ENCODE measurements around the gene LRRC56. TPM values are rescaled to one million over a fixed set of nuclear protein-coding genes. Genes with fewer than 3 reads are reported as not detected.

LRRC56 gene
- total and polyA plus RNA-seq, 2 of the 13 experiments (the other 11 are each of a cell fraction or from before 2014, with no cell fraction given) = 0.11 to 0.29 TPM

DNA sequence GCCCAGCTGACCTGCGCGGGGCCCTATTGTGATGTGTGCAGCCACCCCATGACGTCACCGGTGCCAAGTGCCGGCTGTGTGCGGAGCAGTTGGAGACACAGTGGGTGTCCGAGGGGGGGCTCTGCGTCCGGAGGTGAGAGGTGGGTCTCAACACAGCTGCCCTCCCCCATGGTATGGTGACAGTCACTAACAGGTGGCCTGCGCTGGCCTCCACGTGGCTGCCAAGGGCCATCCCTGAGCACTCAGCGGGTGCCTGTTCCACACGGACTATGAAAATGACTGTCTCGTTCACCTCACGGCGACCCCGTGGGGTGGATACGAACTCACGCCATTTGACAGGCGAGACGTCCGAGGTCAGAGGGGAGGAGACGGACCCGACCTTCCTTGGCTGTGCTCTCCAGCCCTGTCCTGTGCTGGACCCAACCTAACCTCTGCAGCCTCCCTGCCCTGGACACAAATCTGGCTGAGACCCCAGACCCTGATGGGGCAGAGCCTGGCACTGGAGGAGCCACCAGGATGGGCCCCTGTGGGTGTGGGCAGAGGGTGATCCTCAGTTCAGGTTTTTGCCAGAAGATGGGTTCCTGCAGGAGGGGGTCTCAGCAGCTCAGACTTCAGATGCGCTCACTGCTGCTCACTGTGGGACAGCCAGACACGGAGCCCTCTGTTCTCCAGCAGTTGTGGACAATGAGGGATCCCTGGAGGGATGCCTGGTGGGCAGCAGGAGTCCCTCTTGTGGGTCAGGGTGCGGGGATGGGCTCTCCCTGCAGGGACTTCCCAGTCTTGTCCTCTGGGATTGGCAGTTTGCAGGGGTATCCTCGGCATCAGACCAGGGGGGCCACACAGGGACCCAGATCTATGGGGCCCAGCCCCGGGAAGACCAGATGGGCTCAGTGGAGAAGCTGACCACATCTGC is 8.3 kb upstream of the LRRC56 start:
- FAIRE-seq (no peak), DNase-seq (ENCODE audit: low spot score) (no peak), ATAC-seq (peak; percentile 17)
- Histone ChIP-seq H3K27ac (ENCODE audit: extremely low read length, insufficient read depth, low read length) (no peak overlapping the region), H3K9ac (ENCODE audit: insufficient read depth, low read depth, low read length) (no peak overlapping the region), H3K4me3 (replicated peaks in 1 of 3; ENCODE audit: insufficient read depth in 1 of 3, low read depth in 2 of 3, low read length in 3 of 3) (no peak overlapping the region), H3K4me2 (ENCODE audit: low read depth, low read length) (no peak overlapping the region), H2AFZ (ENCODE audit: low read length) (no peak overlapping the region), H3K79me2 (ENCODE audit: insufficient read depth, low read length) (no peaks in the 10 kb centered on the region), H3K4me1 (ENCODE audit: insufficient read depth, low read length) (peaks cover 16% of the 10 kb centered on the region), H3K27me3 (ENCODE audit: control insufficient read depth in 1 of 2, insufficient read depth in 2 of 2, low read length in 2 of 2) (0 out of 5 replicates have a peak, but pooled peaks cover 0 to 1% of the 10 kb centered on the region in 2 experiments), H3K9me3 (ENCODE audit: low read length) (no peaks in the 10 kb centered on the region), H4K20me1 (ENCODE audit: insufficient read depth, low read length) (no peaks in the 10 kb centered on the region; the same call in 1 of the 2 replicates), H3K36me3 (replicated peaks in 1 of 2; ENCODE audit: control insufficient read depth in 1 of 2, insufficient read depth in 2 of 2, low read length in 2 of 2) (peaks cover 10 to 19% of the 10 kb centered on the region in 2 experiments; a peak in 4 of 5 replicates)
- intact Hi-C loops (cut with micrococcal nuclease; ENCODE audit: unreplicated experiment) (no loop called here), in situ Hi-C loops (cut with HindIII; ENCODE audit: extremely low pct_ligation_motif_present, low pct_unique_long_range_greater_than_20kb) (no loop called here)
- WGBS (ENCODE audit: low lambda C conversion rate) = 64% methylated on average over 5 of the region's 29 CpGs
- BruUV-seq (replicated peaks) = no TSS peak
- ChIA-PET POLR2A (no interaction called here), CTCF (ENCODE audit: low intra/inter-chr PET ratio, low total read pairs) (no interaction called here)
- peak; percentile 85 for TF ChIP-seq ATF7 (IDR thresholded peaks at IDR 0.05)
- TF ChIP-seq ATF7 (CRISPR knock-in tag; IDR thresholded peaks at IDR 0.05) = no peak
- no peak for TF ChIP-seq SIX4 (CRISPR knock-in tag; IDR thresholded peaks at IDR 0.05)
- no peak for TF ChIP-seq MYNN (CRISPR knock-in tag; IDR thresholded peaks at IDR 0.05; ENCODE audit: low read depth)
- TF ChIP-seq, protein P1, sequence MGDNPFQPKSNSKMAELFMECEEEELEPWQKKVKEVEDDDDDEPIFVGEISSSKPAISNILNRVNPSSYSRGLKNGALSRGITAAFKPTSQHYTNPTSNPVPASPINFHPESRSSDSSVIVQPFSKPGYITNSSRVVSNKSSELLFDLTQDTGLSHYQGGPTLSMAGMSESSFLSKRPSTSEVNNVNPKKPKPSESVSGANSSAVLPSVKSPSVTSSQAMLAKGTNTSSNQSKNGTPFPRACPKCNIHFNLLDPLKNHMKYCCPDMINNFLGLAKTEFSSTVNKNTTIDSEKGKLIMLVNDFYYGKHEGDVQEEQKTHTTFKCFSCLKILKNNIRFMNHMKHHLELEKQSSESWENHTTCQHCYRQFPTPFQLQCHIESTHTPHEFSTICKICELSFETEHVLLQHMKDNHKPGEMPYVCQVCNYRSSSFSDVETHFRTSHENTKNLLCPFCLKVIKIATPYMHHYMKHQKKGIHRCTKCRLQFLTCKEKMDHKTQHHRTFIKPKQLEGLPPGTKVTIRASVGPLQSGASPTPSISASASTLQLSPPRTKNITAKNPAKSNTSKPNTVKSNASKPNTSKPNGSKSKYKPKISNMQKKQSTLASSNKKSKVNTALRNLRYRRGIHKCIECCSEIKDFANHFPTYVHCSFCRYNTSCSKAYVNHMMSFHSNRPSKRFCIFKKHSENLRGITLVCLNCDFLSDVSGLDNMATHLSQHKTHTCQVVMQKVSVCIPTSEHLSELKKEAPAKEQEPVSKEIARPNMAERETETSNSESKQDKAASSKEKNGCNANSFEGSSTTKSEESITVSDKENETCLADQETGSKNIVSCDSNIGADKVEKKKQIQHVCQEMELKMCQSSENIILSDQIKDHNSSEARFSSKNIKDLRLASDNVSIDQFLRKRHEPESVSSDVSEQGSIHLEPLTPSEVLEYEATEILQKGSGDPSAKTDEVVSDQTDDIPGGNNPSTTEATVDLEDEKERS (CRISPR knock-in tag; IDR thresholded peaks at IDR 0.05) = no peak
- TF ChIP-seq FOSL2 (CRISPR knock-in tag; IDR thresholded peaks at IDR 0.05) = no peak
- TF ChIP-seq, protein P2, sequence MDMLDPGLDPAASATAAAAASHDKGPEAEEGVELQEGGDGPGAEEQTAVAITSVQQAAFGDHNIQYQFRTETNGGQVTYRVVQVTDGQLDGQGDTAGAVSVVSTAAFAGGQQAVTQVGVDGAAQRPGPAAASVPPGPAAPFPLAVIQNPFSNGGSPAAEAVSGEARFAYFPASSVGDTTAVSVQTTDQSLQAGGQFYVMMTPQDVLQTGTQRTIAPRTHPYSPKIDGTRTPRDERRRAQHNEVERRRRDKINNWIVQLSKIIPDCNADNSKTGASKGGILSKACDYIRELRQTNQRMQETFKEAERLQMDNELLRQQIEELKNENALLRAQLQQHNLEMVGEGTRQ (IDR thresholded peaks at IDR 0.05; ENCODE audit: low read depth, low read length) = no peak
- TF ChIP-seq, protein P2 (CRISPR knock-in tag; IDR thresholded peaks at IDR 0.05; ENCODE audit: borderline replicate concordance) = no peak
- no peak for TF ChIP-seq MED1 (CRISPR knock-in tag; IDR thresholded peaks at IDR 0.05)
- TF ChIP-seq NR2F1 (CRISPR knock-in tag; IDR thresholded peaks at IDR 0.05) = no peak
- TF ChIP-seq, protein P3, sequence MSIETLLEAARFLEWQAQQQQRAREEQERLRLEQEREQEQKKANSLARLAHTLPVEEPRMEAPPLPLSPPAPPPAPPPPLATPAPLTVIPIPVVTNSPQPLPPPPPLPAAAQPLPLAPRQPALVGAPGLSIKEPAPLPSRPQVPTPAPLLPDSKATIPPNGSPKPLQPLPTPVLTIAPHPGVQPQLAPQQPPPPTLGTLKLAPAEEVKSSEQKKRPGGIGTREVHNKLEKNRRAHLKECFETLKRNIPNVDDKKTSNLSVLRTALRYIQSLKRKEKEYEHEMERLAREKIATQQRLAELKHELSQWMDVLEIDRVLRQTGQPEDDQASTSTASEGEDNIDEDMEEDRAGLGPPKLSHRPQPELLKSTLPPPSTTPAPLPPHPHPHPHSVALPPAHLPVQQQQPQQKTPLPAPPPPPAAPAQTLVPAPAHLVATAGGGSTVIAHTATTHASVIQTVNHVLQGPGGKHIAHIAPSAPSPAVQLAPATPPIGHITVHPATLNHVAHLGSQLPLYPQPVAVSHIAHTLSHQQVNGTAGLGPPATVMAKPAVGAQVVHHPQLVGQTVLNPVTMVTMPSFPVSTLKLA (IDR thresholded peaks at IDR 0.05) = peak; percentile 87
- TF ChIP-seq KDM2A (CRISPR knock-in tag; IDR thresholded peaks at IDR 0.05; ENCODE audit: borderline replicate concordance, low read depth) = peak; percentile 15; the same call in 1 of the 2 replicates
- TF ChIP-seq, protein P4, sequence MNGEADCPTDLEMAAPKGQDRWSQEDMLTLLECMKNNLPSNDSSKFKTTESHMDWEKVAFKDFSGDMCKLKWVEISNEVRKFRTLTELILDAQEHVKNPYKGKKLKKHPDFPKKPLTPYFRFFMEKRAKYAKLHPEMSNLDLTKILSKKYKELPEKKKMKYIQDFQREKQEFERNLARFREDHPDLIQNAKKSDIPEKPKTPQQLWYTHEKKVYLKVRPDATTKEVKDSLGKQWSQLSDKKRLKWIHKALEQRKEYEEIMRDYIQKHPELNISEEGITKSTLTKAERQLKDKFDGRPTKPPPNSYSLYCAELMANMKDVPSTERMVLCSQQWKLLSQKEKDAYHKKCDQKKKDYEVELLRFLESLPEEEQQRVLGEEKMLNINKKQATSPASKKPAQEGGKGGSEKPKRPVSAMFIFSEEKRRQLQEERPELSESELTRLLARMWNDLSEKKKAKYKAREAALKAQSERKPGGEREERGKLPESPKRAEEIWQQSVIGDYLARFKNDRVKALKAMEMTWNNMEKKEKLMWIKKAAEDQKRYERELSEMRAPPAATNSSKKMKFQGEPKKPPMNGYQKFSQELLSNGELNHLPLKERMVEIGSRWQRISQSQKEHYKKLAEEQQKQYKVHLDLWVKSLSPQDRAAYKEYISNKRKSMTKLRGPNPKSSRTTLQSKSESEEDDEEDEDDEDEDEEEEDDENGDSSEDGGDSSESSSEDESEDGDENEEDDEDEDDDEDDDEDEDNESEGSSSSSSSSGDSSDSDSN (CRISPR knock-in tag; IDR thresholded peaks at IDR 0.05) = no peak
- TF ChIP-seq RFXAP (CRISPR knock-in tag; IDR thresholded peaks at IDR 0.05; ENCODE audit: borderline replicate concordance) = no peak
